ES-I3 (cell line): ENCODE measurements around the gene OR4F6.

Experiments used
- H3K36me3 ChIP-seq: 2 replicates; pipeline ENCODE4 v1.6.1; 2013; ENCODE audit warnings: mild to moderate bottlenecking, low read length, control low read depth, moderate library complexity; ENCODE audit not compliant: insufficient read depth
- H3K4me1 ChIP-seq: 2 replicates; pipeline ENCODE4 v1.6.1; 2013; ENCODE audit warnings: mild to moderate bottlenecking, control low read depth, low read length; ENCODE audit not compliant: insufficient read depth
- H3K9ac ChIP-seq: 2 replicates; pipeline ENCODE4 v1.6.1; 2013; ENCODE audit warnings: low read depth, mild to moderate bottlenecking, low read length, moderate library complexity
- H3K9me3 ChIP-seq: 2 replicates; pipeline ENCODE4 v1.6.1; 2013; ENCODE audit warnings: mild to moderate bottlenecking, low read length, moderate library complexity; ENCODE audit not compliant: control insufficient read depth, insufficient read depth

The OR4F6 gene

DNA sequence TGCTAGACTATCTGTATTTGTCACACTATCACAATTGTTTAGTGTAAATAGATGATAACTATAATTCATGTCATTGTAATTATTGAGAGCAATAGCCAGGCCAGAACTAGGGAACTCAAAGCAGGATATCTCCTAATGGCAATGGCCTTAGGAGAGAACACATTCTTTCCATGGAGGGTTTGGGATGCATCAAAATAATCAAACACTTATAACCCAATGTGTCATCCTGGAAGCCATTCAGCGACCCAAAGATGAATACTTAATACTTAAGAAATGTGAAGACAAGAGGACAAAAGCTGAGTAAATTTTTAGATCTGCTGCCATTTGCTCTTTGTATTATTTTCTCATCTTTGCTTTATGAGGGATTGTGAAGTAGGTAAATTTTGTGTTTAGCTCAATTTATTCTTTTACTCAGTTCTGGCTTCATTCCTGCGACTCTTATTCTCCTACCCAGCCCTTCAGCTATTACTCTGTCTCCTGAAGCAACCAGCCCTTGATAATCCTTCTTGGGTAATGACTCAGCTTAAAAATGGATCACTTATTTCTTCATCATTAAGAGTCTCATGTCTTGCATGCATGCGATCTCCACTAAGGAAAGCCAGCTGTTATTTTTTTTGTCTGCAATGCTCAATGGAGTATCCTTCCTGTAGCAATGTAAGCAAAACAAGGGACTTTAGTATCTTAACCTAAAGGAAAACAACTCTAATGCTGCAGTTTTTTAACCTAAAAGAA, 10.7 kb downstream of the OR4F6 start:
- H3K9ac ChIP-seq = no peak overlapping the region
- no peaks in the 10 kb centered on the region for H3K9me3 ChIP-seq
- H3K36me3 ChIP-seq = no peaks in the 10 kb centered on the region
- no peaks in the 10 kb centered on the region for H3K4me1 ChIP-seq

DNA sequence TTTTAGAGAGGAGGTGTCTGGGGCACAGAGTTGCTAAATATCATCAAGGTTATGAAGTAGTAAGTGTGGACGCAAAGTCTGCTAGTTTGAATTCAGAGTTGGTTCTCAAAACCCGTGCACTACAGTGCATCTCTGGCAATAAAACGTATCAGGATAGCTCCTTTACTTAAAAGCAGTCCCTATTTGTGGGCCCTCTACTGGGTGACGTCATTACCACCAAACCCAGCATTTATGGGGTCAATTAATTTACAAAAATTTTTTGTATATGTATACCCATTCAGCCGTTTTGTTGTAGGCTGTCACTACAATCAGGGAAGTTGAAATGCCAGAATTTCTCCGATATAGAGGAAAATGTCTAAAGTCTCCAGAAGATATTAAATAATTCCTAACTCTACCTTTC, 17.5 kb downstream of the OR4F6 start:
- H3K9me3 ChIP-seq = no peaks in the 10 kb centered on the region
- no peaks in the 10 kb centered on the region for H3K36me3 ChIP-seq
- H3K9ac ChIP-seq = no peak overlapping the region
- H3K4me1 ChIP-seq = no peaks in the 10 kb centered on the region

DNA sequence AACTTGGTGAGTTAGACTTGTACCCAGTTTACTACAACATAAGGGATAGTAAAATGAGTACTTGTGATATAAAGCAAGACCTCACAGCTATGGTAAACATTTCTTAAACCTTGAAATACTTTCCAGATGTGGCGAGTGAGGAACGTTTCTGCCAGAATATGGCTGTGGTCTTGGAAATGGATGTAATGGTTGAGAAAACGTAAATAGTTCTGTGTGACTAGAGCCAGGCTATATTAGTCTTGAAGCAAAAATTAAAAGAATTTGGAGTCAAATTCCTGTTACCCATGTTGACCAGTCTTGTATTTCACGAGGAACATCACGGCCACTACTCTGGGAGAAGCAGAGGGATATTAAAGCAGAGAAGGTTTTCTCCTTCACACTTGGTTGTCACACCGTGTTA, 23.9 kb downstream of the OR4F6 start:
- Histone ChIP-seq H3K9me3 (no peaks in the 10 kb centered on the region), H3K9ac (no peak overlapping the region), H3K36me3 (no peaks in the 10 kb centered on the region), H3K4me1 (no peaks in the 10 kb centered on the region)

DNA sequence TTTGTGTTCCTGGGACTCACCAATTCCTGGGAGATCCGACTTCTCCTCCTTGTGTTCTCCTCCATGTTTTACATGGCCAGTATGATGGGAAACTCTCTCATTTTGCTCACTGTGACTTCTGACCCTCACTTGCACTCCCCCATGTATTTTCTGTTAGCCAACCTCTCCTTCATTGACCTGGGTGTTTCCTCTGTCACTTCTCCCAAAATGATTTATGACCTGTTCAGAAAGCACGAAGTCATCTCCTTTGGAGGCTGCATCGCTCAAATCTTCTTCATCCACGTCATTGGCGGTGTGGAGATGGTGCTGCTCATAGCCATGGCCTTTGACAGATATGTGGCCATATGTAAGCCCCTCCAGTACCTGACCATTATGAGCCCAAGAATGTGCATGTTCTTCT, 25.5 kb downstream of the OR4F6 start:
- H3K9ac ChIP-seq = no peak overlapping the region
- no peaks in the 10 kb centered on the region for H3K9me3 ChIP-seq
- no peaks in the 10 kb centered on the region for H3K36me3 ChIP-seq

DNA sequence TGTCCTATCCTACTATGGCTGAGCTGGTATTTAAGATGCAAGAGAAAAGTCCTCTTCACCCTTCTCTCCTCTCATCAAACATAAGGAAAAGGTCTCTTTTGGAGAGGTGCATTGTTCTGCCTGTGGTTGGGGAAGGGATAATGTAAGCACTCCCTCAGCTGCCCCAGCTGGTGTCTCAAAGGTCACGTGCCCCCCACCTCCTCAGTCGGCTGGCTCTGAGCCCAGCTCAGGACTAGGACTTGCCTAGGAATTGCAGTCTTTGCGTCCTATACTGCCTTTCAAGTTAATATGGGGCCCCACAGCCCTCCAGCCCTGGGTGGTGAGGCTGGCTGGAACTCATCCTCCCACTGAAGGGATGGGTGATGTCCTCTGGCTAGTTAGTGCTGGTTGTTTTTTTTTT, 38.3 kb downstream of the OR4F6 start:
- H3K4me1 ChIP-seq = no peaks in the 10 kb centered on the region
- H3K9me3 ChIP-seq = no peaks in the 10 kb centered on the region
- no peak overlapping the region for H3K9ac ChIP-seq
- no peaks in the 10 kb centered on the region for H3K36me3 ChIP-seq

More for the DNA sequence above, 25.5 kb downstream of the OR4F6 start:
- no peaks in the 10 kb centered on the region for H3K4me1 ChIP-seq

DNA sequence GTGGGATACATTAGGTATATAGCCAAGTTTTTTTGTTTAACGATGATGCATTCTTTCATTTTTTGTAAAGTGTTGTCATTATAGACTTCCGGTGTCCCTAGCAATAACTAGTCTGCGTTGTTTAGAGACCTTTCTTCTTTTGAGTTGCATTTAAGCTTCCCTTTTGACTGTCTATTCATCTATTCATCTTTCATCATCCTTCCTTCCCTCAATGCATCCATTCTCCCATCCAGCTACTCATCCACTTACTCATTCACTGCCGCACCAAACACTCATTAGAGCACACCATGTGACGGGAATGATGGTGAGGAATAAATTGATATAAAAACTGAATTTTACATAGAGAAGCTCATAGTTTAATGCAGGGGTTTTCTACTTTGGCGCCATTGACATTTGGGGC, 41.6 kb downstream of the OR4F6 start:
- Histone ChIP-seq H3K9ac (no peak overlapping the region), H3K9me3 (no peaks in the 10 kb centered on the region), H3K4me1 (no peaks in the 10 kb centered on the region), H3K36me3 (no peaks in the 10 kb centered on the region)

DNA sequence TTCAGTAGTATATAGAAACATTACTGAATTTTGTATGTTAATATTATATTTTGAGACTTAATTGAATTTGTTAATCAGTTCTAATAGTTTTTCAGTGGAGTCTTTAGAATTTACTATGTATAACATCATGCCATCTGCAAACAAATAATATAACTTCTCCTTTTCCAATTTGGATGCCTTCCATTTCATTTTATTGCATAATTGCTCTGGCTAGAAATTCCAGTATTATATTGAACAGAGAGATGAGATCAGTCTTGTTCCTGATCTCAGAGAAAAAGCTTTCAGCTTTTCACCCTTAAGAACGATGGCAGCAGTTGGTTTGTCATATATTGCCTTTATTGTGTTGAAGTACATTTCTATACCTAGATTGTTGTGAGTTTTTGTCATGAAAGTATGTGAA, 49.0 kb downstream of the OR4F6 start:
- no peaks in the 10 kb centered on the region for H3K4me1 ChIP-seq
- no peaks in the 10 kb centered on the region for H3K36me3 ChIP-seq

More for the DNA sequence above, 49.0 kb downstream of the OR4F6 start:
- Histone ChIP-seq H3K9ac (no peak overlapping the region), H3K9me3 (no peaks in the 10 kb centered on the region)
